ENCODE measurements around the gene H2AZ2.
A peak's percentile ranks its signal among the peaks of the same experiment; 100 is the strongest.

Gene H2AZ2

DNA sequence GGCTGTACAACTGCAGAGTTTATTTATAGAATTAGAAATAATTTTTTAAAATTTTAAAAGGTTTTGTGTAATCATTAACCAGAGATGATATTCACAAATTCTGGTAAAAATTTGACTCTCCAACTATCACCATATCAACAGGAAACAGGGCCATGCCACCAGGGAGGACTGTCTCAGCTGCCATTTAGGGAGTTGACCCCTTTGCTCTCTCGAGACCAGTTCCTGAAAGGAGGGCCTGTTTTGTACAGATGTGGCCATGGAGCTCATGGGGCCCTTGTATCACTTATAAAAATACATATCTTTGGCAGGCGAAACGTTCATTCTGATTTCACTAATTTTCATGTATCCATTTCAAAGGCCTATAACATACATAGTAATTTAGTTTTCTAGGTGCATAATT, 20.3 kb downstream of the H2AZ2 start:
- TF ChIP-seq CTCF (IDR thresholded peaks at IDR 0.05; ENCODE audit: low read depth, low read length), result no peak
- DNase-seq (ENCODE audit: low read depth in 2 of 2), result no peak
- no peak overlapping the region for H3K4me3 ChIP-seq (replicated peaks in 1 of 2; ENCODE audit: low read depth in 2 of 2, low read length in 2 of 2)

GRCh38 chr7:44824894-44825526, 22.9 kb downstream of the H2AZ2 start:
- DNase-seq (ENCODE audit: low read depth in 2 of 2), result peak in 1 of 2 donors; percentile 38
- TF ChIP-seq CTCF (IDR thresholded peaks at IDR 0.05; ENCODE audit: low read depth, low read length), result no peak
- no peak overlapping the region for H3K4me3 ChIP-seq (replicated peaks in 1 of 2; ENCODE audit: low read depth in 2 of 2, low read length in 2 of 2)

DNA sequence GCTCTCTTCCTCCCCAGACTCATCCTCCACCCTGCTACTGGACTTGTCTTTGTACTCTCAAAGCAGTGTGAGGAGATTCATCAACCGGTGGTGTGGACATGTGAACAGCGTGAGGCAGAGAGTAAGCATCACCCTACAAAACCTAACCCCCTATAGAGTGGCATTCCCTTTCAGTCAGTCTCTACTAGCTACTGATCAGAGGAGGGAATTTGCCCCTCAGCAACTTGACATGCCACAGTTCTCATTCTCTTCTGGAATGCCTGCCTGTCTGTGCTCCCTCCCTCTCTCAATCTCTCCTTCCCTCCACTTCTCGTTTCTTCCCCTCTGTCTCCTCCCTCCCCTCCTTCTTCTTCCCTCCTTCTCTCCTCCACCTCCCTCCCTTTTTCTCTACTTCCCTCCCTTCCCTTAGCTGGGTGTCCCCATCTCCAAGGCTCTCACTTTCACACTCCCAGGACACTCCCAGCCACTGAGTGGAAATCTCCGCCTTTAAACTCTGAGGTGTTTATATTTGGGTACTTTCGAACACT, 24.6 kb downstream of the H2AZ2 start:
- DNase-seq (ENCODE audit: low read depth in 2 of 2), result no peak
- TF ChIP-seq CTCF (IDR thresholded peaks at IDR 0.05; ENCODE audit: low read depth, low read length), result no peak
- H3K4me3 ChIP-seq (replicated peaks in 1 of 2; ENCODE audit: low read depth in 2 of 2, low read length in 2 of 2), result no peak overlapping the region

DNA sequence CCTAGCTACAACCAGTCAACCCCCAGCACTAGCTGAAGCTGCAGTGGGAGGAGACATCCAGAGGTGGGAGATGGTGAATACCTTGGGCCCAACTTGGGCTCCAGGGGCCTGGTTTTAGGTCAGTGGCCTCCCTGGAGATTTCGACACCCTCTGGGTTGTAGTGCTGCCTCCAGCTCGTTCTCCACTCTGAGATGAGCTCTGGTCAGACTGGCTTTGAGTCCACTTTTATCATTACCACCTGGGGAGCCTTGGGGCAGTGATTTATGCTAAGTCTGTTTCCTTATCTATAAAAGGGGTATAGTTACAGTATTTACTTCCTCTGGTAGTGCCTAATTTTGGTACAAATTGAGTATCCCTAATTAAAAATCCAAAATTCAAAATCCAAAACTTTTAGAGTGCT, 28.6 kb downstream of the H2AZ2 start:
- no peak for DNase-seq (ENCODE audit: low read depth in 2 of 2)
- TF ChIP-seq CTCF (IDR thresholded peaks at IDR 0.05; ENCODE audit: low read depth, low read length), result no peak
- H3K4me3 ChIP-seq (replicated peaks in 1 of 2; ENCODE audit: low read depth in 2 of 2, low read length in 2 of 2), result no peak overlapping the region

DNA sequence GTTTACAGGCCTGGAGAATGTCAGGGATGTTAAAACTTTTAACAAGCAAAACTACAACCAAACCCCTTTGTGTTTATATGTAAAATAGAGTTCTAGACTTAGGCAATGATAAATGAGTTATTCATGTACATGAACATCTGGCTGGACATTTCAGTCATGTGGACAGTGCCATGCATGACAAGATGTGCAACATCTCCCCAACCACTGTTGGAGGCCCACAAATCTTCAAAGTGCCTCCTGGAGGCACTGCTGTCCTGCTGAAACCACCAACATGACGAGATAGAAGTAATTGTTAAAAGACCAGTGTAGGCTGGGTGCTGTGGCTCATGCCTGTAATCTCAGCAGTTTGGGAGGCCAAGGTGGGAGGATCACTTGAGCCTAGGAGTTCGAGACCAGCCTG, 33.0 kb downstream of the H2AZ2 start:
- TF ChIP-seq CTCF (IDR thresholded peaks at IDR 0.05; ENCODE audit: low read depth, low read length), result no peak
- no peak overlapping the region for H3K4me3 ChIP-seq (replicated peaks in 1 of 2; ENCODE audit: low read depth in 2 of 2, low read length in 2 of 2)
- DNase-seq (ENCODE audit: low read depth in 2 of 2), result no peak

GRCh38 chr7:44811571-44811970, 36.3 kb downstream of the H2AZ2 start:
- H3K4me3 ChIP-seq (replicated peaks in 1 of 2; ENCODE audit: low read depth in 2 of 2, low read length in 2 of 2), result no peak overlapping the region
- no peak for DNase-seq (ENCODE audit: low read depth in 2 of 2)
- no peak for TF ChIP-seq CTCF (IDR thresholded peaks at IDR 0.05; ENCODE audit: low read depth, low read length)

- DNase-seq (ENCODE audit: low read depth in 2 of 2), result no peak
- TF ChIP-seq CTCF (IDR thresholded peaks at IDR 0.05; ENCODE audit: low read depth, low read length), result no peak
- no peak overlapping the region for H3K4me3 ChIP-seq (replicated peaks in 1 of 2; ENCODE audit: low read depth in 2 of 2, low read length in 2 of 2)
These were observed 36.8 kb downstream of the H2AZ2 start for GRCh38 chr7:44811093-44811492.

Data from cardiac fibroblast (primary cell).